Heart left ventricle (tissue), 16 donors: Measurements from ENCODE around the gene TNPO3. TPM values are rescaled to one million over a fixed set of nuclear protein-coding genes. Genes with fewer than 3 reads are reported as not detected.

ENCODE experiments used
- ATAC-seq, 4 donors: fragments of 200-7000 bp; cut with Tn5 transposase; one replicate each; pipeline ENCODE4 v1.9.1; 2020 to 2022; ENCODE audit warnings: moderate library complexity in 4 of 4, mild to moderate bottlenecking in 3 of 4, moderate number of reproducible peaks in 1 of 4
- DNase-seq, 5 donors: peaks; one replicate each; pipeline ENCODE4 v3.0.0-alpha.2; 2020
- H3K27ac ChIP-seq, 12 donors: fragments of 200-600 bp; sonication (generic) in 4 of 12; one replicate each; pipeline versions ENCODE4 v1.5.0 to v1.8.0; 2016 to 2022; ENCODE audit warnings: mild to moderate bottlenecking in 2 of 12
- H3K27me3 ChIP-seq, 9 donors: fragments of 200-600 bp; sonication (generic) in 2 of 9; one replicate each; pipeline versions ENCODE4 v1.5.1 to v1.8.0; 2016 to 2022; ENCODE audit warnings: mild to moderate bottlenecking in 3 of 9
- H3K36me3 ChIP-seq, 9 donors: fragments of 200-600 bp; sonication (generic) in 2 of 9; one replicate each; pipeline versions ENCODE4 v1.5.0 to v1.8.0; 2018 to 2022; ENCODE audit warnings: mild to moderate bottlenecking in 2 of 9
- H3K4me1 ChIP-seq, 12 donors: fragments of 200-600 bp; sonication (generic) in 4 of 12; one replicate each; pipeline versions ENCODE4 v1.5.0 to v1.8.0; 2016 to 2022; ENCODE audit warnings: mild to moderate bottlenecking in 3 of 12
- H3K4me3 ChIP-seq, 12 donors: fragments of 200-600 bp; sonication (generic) in 4 of 12; one replicate each; pipeline versions ENCODE4 v1.5.0 to v1.8.0; 2017 to 2022; ENCODE audit warnings: mild to moderate bottlenecking in 9 of 12, moderate library complexity in 4 of 12
- H3K9me3 ChIP-seq, 12 donors: fragments of 200-600 bp; sonication (generic) in 4 of 12; one replicate each; pipeline versions ENCODE4 v1.5.0 to v1.8.0; 2016 to 2022; ENCODE audit warnings: mild to moderate bottlenecking in 1 of 12
- POLR2A ChIP-seq, 2 donors: fragments of 450-650 bp; IDR thresholded peaks; one replicate each; pipeline ENCODE4 v1.6.1; 2017; ENCODE audit warnings: antibody characterized with exemption in 2 of 2, mild to moderate bottlenecking in 2 of 2, moderate library complexity in 2 of 2
- WGBS, 4 donors: extraction: QIAGEN DNeasy Blood & Tissue Kit in 2 of 4; methylation state at CpG; one replicate each; pipeline versions ENCODE4 v1.1.5 to v1.1.7; 2013 to 2018; 5-methylcytosine and 5-hydroxymethylcytosine counted together
- intact Hi-C, 10 donors: fragments of 100-400 bp; cut with DNase I; formaldehyde crosslinking; loops; one replicate each; pipeline versions ENCODE4 v1.11.1 to v1.14.2; 2022
- polyA plus RNA-seq, 2 donors: library from polyadenylated mRNA; stranded (reverse); fragments of 200-250 nt; gene quantifications; one replicate each; pipeline ENCODE4 v1.2.3, GENCODE V29; 2013
- total RNA-seq, 9 donors: library from RNA; depleted of rRNA in 2 of 9; stranded (reverse); fragments of >200 nt in 2 of 9; fragmentation: NEBNext Ultra II Directional in 3 of 9; extraction: Animal tissue kit (Norgen Biotek cat#: 25700) in 3 of 9; gene quantifications; one replicate each; pipeline versions ENCODE4 v1.1.0 to v1.2.4, GENCODE V29; 2016 to 2023
- TF ChIP-seq, protein P1 (sequence below), 12 donors: fragments of 200-600 bp; sonication (generic) in 4 of 12; IDR thresholded peaks; one replicate each; pipeline versions ENCODE4 v1.5.0 to v1.8.0; 2018 to 2022; ENCODE audit warnings: antibody characterized with exemption in 12 of 12, mild to moderate bottlenecking in 5 of 12
- donor health status: ischemic (EF 13 %, LVEDD 7.1; RV severe dilation, severe dysfunction).
- donor health status: healthy with polysubstance abuse.
- donor health status: DM: no; HTN: yes; CAD: no.
- donor health status: DM: no; HTN: no; CAD: no.
- donor health status: ischemic (EF 25% LVEDD 6.9; RV normal size, moderate dysfunction).
- donor health status: ischemic (EF 25% LVEDD 5.7; RV mildly dilated, moderate dysfunction).
- donor health status: healthy.
- donor health status: DM: yes; HTN: yes; CAD: no.
- donor health status: ischemic (EF 35%, LVEDD 5.7; RV mildly dilated, moderate dysfunction).
- donor health status: nonischemic (EF 11% LVEDD 7.7; RV severe dilation, severe dysfunction).
- donor health status: DM: yes; HTN: yes; CAD: no.
- donor health status: PGD.
- donor health status: ischemic (EF 29% LVEDD 5.4; RV normal size, mild dysfunction).
- donor health status: nonischemic (EF 23%, LVEDD 6.1; RV moderate dilation, normal function).

TNPO3 gene
- total and polyA plus RNA-seq, 11 donors: 11.0 to 42.4 (median 31.3) TPM

DNA sequence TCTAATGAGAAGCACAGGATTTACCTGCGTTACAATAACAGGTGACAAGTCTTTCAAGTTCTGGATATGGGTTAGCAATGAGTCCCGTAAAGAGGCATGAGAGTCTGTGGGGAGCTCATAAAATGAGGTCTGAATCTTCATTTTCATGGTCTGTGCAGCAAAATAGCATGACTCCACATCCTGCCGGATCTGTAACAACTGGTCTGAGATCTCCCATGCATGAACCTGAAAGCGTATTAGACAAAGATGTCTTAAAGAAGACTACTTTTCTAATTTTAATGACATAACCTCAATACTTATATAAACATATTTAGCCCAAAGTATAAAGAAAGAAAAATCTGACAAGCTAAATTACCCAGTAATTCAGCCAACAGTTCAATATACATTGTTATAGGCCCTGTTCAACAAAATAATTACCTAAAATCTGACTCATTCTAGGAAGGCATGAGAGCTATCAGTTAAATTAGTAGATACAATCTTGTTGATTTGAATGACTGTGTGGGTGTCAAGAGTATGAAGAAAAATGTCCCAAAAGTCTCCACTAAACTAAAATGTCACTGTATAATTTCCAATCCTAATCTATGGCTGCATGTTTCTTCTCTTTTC, 36.9 kb downstream of the TNPO3 start:
- no peaks in the 10 kb centered on the region for H3K27me3 ChIP-seq
- TF ChIP-seq POLR2A (IDR thresholded peaks at IDR 0.05): no peak
- TF ChIP-seq, protein P1, sequence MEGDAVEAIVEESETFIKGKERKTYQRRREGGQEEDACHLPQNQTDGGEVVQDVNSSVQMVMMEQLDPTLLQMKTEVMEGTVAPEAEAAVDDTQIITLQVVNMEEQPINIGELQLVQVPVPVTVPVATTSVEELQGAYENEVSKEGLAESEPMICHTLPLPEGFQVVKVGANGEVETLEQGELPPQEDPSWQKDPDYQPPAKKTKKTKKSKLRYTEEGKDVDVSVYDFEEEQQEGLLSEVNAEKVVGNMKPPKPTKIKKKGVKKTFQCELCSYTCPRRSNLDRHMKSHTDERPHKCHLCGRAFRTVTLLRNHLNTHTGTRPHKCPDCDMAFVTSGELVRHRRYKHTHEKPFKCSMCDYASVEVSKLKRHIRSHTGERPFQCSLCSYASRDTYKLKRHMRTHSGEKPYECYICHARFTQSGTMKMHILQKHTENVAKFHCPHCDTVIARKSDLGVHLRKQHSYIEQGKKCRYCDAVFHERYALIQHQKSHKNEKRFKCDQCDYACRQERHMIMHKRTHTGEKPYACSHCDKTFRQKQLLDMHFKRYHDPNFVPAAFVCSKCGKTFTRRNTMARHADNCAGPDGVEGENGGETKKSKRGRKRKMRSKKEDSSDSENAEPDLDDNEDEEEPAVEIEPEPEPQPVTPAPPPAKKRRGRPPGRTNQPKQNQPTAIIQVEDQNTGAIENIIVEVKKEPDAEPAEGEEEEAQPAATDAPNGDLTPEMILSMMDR (IDR thresholded peaks at IDR 0.05): no peak
- ATAC-seq (no peak), DNase-seq (no peak)
- no peak overlapping the region for H3K27ac ChIP-seq
- intact Hi-C loops: no loop called here
- WGBS, 4 donors: 92 to 96% (median 94%) methylated on average over 4 of the region's 4 CpGs
- no peaks in the 10 kb centered on the region for H3K9me3 ChIP-seq
- H3K4me3 ChIP-seq: no peak overlapping the region
- H3K36me3 ChIP-seq: peaks cover 0 to 52% (median 47%) of the 10 kb centered on the region in 9 donors
- H3K4me1 ChIP-seq: no peaks in the 10 kb centered on the region

DNA sequence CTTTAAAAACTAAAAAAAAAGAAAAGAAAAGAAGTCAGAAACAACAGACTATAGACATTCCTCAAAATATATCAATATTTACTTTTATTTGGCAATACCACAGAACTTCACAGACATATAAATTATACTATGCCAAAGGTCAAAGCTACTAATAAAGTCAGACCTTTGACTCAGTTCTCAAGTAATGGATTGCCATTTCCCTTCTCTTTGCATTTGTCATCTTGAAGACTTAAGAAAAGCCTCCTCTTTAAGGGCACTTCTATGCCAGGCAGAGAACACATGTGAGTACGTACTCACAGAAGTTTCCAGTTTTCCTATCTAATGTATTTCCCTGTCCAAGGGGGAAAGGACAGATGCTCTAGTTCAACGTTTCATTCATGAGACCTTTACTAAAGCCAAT, 37.6 kb downstream of the TNPO3 start:
- Histone ChIP-seq H3K4me1 (no peaks in the 10 kb centered on the region), H3K9me3 (no peaks in the 10 kb centered on the region), H3K27ac (no peak overlapping the region), H3K4me3 (no peak overlapping the region), H3K36me3 (peaks cover 0 to 59% (median 49%) of the 10 kb centered on the region in 9 donors), H3K27me3 (no peaks in the 10 kb centered on the region)
- 77 to 85% (median 80%) methylated on average over 2 of the region's 2 CpGs for WGBS, 4 donors
- intact Hi-C loops: no loop called here
- TF ChIP-seq, protein P1 (IDR thresholded peaks at IDR 0.05): no peak
- TF ChIP-seq POLR2A (IDR thresholded peaks at IDR 0.05): no peak
- DNase-seq (no peak), ATAC-seq (no peak)

DNA sequence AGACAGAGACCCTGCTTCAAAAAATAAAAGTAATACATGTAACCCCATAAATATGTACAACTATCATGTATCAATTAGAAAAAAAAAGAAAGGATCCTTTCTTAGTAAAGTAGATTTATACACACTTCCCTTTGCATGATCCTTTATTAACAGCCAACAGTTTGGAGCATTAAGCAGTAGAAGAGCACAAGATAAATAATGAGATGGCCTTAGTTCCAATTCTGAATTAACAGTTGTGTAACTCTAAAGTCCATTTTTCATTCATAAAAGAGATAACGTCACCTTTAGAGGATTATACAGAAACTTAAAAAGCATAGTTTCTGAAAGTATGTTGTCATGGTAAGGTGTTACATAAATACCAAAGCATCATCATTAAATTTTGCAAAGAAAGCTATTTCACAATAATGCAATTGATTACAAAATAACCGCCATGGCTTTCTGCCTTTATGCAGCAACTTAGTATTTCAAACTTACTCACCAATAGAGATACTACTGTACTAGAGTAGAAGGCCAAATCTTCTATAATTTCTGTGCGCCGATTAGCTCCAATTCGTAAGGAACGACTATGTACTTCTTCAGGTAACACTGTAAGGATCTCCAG, 40.3 kb downstream of the TNPO3 start:
- no peak overlapping the region for H3K4me3 ChIP-seq
- no peak for DNase-seq
- H3K36me3 ChIP-seq: peaks cover 0 to 82% (median 70%) of the 10 kb centered on the region in 9 donors
- 92 to 96% (median 95%) methylated on average over 6 of the region's 6 CpGs for WGBS, 4 donors
- H3K4me1 ChIP-seq: peaks cover 0 to 7% (median 0%) of the 10 kb centered on the region in 12 donors
- H3K9me3 ChIP-seq: no peaks in the 10 kb centered on the region
- ATAC-seq: no peak
- intact Hi-C loops: no loop called here
- no peak overlapping the region for H3K27ac ChIP-seq
- H3K27me3 ChIP-seq: no peaks in the 10 kb centered on the region
- TF ChIP-seq POLR2A (IDR thresholded peaks at IDR 0.05): no peak
- TF ChIP-seq, protein P1 (IDR thresholded peaks at IDR 0.05): no peak

DNA sequence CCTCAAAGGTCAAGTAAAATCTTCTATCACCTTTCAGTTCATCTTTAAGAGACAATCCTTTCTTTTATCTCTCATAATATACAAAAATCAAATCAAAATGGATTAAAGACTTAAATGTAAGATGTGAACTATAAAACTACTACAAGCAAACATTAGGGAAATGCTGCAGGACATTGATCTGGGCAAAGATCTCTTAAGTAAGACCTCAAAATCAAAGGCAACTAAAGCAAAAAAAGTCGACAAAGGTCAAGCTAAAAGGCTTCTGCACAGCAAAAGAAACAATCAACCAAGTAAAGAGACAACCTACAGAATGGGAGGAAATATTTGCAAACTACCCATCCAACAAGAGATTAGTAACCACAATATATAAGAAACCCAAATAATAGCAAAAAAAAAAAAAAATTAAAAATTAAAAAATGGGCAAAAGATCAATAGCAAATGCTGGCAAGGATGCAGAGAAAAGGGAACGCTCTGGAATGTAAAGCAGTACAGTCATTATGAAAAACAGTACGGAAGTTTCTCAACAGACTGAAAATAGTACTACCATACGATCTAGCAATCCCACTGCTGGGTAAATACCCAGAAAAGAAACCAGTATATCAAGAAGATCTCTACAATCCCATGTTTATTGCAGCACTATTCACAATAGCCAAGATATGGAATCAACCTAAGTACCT, 41.7 kb downstream of the TNPO3 start:
- peaks cover 0 to 84% (median 74%) of the 10 kb centered on the region in 9 donors for H3K36me3 ChIP-seq

More for the DNA sequence above, 41.7 kb downstream of the TNPO3 start:
- intact Hi-C loops: no loop called here
- Histone ChIP-seq H3K9me3 (no peaks in the 10 kb centered on the region), H3K27me3 (no peaks in the 10 kb centered on the region), H3K4me3 (no peak overlapping the region), H3K4me1 (peaks cover 0 to 12% (median 4%) of the 10 kb centered on the region in 12 donors), H3K27ac (no peak overlapping the region)
- TF ChIP-seq, protein P1 (IDR thresholded peaks at IDR 0.05): no peak
- TF ChIP-seq POLR2A (IDR thresholded peaks at IDR 0.05): no peak
- WGBS, 4 donors: 91 to 95% (median 93%) methylated on average over 4 of the region's 4 CpGs
- ATAC-seq (no peak), DNase-seq (no peak)
